GM06990 (cell line): ENCODE data around the gene DNAH5.

Experiments used
- DNase-seq: peaks from one replicate; pipeline ENCODE4 v3.0.0-alpha.2; 2011; ENCODE audit not compliant: insufficient read length; ENCODE audit errors: extremely low read depth
- H3K27me3 ChIP-seq: replicated peaks from 2 replicates; pipeline ENCODE4 v1.6.0; 2011; ENCODE audit warnings: low read length; ENCODE audit not compliant: control insufficient read depth, insufficient read depth
- H3K36me3 ChIP-seq: 2 replicates; pipeline ENCODE4 v1.5.1; 2011; ENCODE audit warnings: low read length; ENCODE audit not compliant: control insufficient read depth, insufficient read depth
- H3K4me3 ChIP-seq: replicated peaks from 2 replicates; pipeline ENCODE4 v1.5.1; 2011; ENCODE audit warnings: low read depth, mild to moderate bottlenecking, control low read depth, low read length
- TF ChIP-seq, protein P1 (sequence below): IDR thresholded peaks from 2 replicates; pipeline ENCODE4 v1.5.1; 2011; ENCODE audit warnings: low read length, control low read depth, mild to moderate bottlenecking, inconsistent platforms; ENCODE audit not compliant: insufficient read depth, poor library complexity, severe bottlenecking

Gene DNAH5

DNA sequence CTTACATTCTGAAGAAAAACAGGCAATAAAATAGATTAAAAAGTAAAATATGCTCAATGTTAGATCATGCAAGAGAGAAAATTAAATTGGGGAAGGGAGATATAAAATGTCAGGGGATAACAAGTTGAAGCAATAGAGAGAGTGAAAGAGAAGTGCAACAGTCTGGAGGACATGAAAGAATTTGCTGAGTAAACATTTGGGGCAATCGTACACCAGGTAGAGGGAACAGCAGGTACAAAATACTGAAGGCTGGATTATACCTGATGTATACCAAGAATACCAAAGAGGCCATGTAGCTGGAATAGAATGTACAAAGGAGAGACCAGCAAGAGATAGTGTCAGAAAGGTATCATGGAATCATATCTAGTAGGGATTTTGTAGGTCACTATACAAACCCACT lies 300.8 kb downstream of the DNAH5 start:
- Histone ChIP-seq H3K27me3 (no peaks in the 10 kb centered on the region), H3K36me3 (no peaks in the 10 kb centered on the region), H3K4me3 (no peak overlapping the region)
- no peak for DNase-seq
- TF ChIP-seq, protein P1, sequence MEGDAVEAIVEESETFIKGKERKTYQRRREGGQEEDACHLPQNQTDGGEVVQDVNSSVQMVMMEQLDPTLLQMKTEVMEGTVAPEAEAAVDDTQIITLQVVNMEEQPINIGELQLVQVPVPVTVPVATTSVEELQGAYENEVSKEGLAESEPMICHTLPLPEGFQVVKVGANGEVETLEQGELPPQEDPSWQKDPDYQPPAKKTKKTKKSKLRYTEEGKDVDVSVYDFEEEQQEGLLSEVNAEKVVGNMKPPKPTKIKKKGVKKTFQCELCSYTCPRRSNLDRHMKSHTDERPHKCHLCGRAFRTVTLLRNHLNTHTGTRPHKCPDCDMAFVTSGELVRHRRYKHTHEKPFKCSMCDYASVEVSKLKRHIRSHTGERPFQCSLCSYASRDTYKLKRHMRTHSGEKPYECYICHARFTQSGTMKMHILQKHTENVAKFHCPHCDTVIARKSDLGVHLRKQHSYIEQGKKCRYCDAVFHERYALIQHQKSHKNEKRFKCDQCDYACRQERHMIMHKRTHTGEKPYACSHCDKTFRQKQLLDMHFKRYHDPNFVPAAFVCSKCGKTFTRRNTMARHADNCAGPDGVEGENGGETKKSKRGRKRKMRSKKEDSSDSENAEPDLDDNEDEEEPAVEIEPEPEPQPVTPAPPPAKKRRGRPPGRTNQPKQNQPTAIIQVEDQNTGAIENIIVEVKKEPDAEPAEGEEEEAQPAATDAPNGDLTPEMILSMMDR = no peak

DNA sequence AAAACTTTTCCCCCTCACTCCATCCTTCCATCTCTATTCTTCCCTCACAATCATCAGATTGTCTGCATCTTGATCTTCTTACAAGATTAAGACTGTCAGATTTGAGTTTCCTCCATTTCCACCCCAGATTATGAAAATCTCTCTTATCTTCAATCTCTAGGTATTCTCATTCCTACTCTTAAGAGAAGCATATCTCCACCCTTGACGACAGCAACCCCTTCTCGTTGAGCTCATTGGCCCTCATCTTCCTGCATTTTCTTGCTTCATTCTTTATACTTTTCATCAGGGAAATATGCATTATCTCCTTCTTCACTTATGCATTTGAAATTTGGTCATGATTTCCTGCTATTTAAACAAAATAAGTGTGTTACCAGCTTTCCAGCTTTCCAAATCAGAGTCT lies 301.3 kb downstream of the DNAH5 start:
- H3K36me3 ChIP-seq = no peaks in the 10 kb centered on the region
- DNase-seq = no peak
- TF ChIP-seq, protein P1 = no peak
- no peak overlapping the region for H3K4me3 ChIP-seq
- H3K27me3 ChIP-seq = no peaks in the 10 kb centered on the region
